Panc1 (cell line): ENCODE data around the gene PHKA2. TPM values are rescaled to one million over a fixed set of nuclear protein-coding genes. Genes with fewer than 3 reads are reported as not detected.

Experiments
- ATAC-seq: fragments of 200-7000 bp; cut with Tn5 transposase; 2 replicates; pipeline ENCODE4 v1.9.1; 2020; ENCODE audit warnings: mild to moderate bottlenecking, moderate library complexity
- BruUV-seq: library from RNA; stranded (reverse); fragments of 400-500 nt; replicated peaks from 2 replicates; lab custom pipeline; 2021; lab: Mats Ljungman, UMichigan
- CTCF ChIA-PET: fragments of 300-600 bp; sonication (Branson Sonifier 250); formaldehyde crosslinking; loops from one replicate; lab custom pipeline; 2022; ENCODE audit warnings: antibody characterized with exemption; lab: Charles Lee
- POLR2A ChIA-PET: fragments of 300-600 bp; sonication (Branson Sonifier 250); formaldehyde crosslinking; loops from one replicate; lab custom pipeline; 2022; ENCODE audit warnings: antibody characterized with exemption; lab: Charles Lee
- DNase-seq: peaks from one replicate; pipeline ENCODE4 v3.0.0-alpha.2; 2010; ENCODE audit warnings: low read depth, low spot score
- H3K27ac ChIP-seq: 2 replicates; pipeline ENCODE4 v1.5.1; 2011; ENCODE audit warnings: mild to moderate bottlenecking, low read length, inconsistent platforms
- H3K27me3 ChIP-seq: fragments of 200-500 bp; sonication (Bioruptor generic); 2 replicates; pipeline ENCODE4 v1.6.0; 2014; ENCODE audit warnings: low read length, inconsistent platforms; ENCODE audit not compliant: control insufficient read depth, insufficient read depth
- H3K36me3 ChIP-seq: fragments of 200-500 bp; sonication (Bioruptor generic); 2 replicates; pipeline ENCODE4 v1.5.1; 2014; ENCODE audit warnings: inconsistent platforms, mild to moderate bottlenecking, low read length, moderate library complexity; ENCODE audit not compliant: control insufficient read depth, insufficient read depth
- H3K4me1 ChIP-seq: 2 replicates; pipeline ENCODE4 v1.5.1; 2011; ENCODE audit warnings: inconsistent platforms, mild to moderate bottlenecking, low read length, moderate library complexity; ENCODE audit not compliant: control insufficient read depth, insufficient read depth
- H3K4me3 ChIP-seq, 2 experiments: 2 replicates each; pipeline ENCODE4 v1.5.1; 2011 to 2012; ENCODE audit warnings: low read depth in 2 of 2, low read length in 2 of 2, mild to moderate bottlenecking in 2 of 2, inconsistent platforms in 1 of 2, moderate library complexity in 1 of 2
- H3K9me3 ChIP-seq: fragments of 200-500 bp; sonication (Bioruptor generic); 2 replicates; pipeline ENCODE4 v1.5.1; 2014; ENCODE audit warnings: low read depth, mild to moderate bottlenecking, inconsistent platforms, low read length, moderate library complexity; ENCODE audit not compliant: control insufficient read depth, insufficient read depth
- CTCF ChIP-seq: fragments of 450-650 bp; IDR thresholded peaks from 2 replicates; pipeline ENCODE4 v1.5.1; 2017; ENCODE audit warnings: mild to moderate bottlenecking
- POLR2AphosphoS5 ChIP-seq: IDR thresholded peaks from 2 replicates; pipeline ENCODE4 v1.6.1; 2012; ENCODE audit warnings: mild to moderate bottlenecking, low read depth, low read length, moderate library complexity
- REST ChIP-seq, 2 experiments: IDR thresholded peaks; 2 replicates each; pipeline ENCODE4 v1.6.1; 2011 to 2012; ENCODE audit warnings: low read depth in 2 of 2, control low read depth in 1 of 2, low read length in 1 of 2, mild to moderate bottlenecking in 1 of 2, moderate library complexity in 1 of 2; ENCODE audit not compliant: insufficient read depth in 1 of 2
- SIN3A ChIP-seq: IDR thresholded peaks from 2 replicates; pipeline ENCODE4 v1.6.1; 2012; ENCODE audit warnings: low read depth, mild to moderate bottlenecking, low read length, moderate library complexity, borderline replicate concordance; ENCODE audit not compliant: insufficient read depth
- TCF7L2 ChIP-seq: IDR thresholded peaks from 2 replicates; pipeline ENCODE4 v1.6.1; 2011; ENCODE audit warnings: mild to moderate bottlenecking, low read depth, low read length, inconsistent platforms
- in situ Hi-C: cut with HindIII; loops from 2 replicates; pipeline ENCODE4 v1.10.0; 2016; ENCODE audit warnings: low sequenced_read_pairs, low pct_unique_long_range_greater_than_20kb
- intact Hi-C: fragments of 100-400 bp; cut with micrococcal nuclease; formaldehyde crosslinking; loops from one replicate; pipeline ENCODE4 v1.10.0; 2022; ENCODE audit not compliant: unreplicated experiment
- total RNA-seq: library from RNA; stranded (reverse); gene quantifications from one replicate; pipeline ENCODE4 v1.2.1, GENCODE V29; 2021; ENCODE audit not compliant: unreplicated experiment

Gene PHKA2
- total RNA-seq, 1 experiment from 2014 or later = 20.6 TPM

- Histone ChIP-seq H3K27me3 (no peaks in the 10 kb centered on the region), H3K4me3 (no peak overlapping the region), H3K36me3 (no peaks in the 10 kb centered on the region), H3K9me3 (no peaks in the 10 kb centered on the region), H3K4me1 (no peaks in the 10 kb centered on the region), H3K27ac (no peak overlapping the region)
- in situ Hi-C loops = no loop called here
- CTCF ChIA-PET = no interaction called here
- ATAC-seq = no peak
- POLR2A ChIA-PET = no interaction called here
- intact Hi-C loops = no loop called here
- TF ChIP-seq SIN3A (no peak), REST (IDR thresholded peaks at IDR 0.05; ENCODE audit: insufficient read depth in 1 of 2, low read depth in 2 of 2, low read length in 1 of 2) (no peak), TCF7L2 (no peak), CTCF (no peak), POLR2AphosphoS5 (no peak)
- BruUV-seq = no TSS peak
- no peak for DNase-seq
Measured at GRCh38 chrX:18974993-18975392, 8.9 kb downstream of the PHKA2 start.

- no peak for TF ChIP-seq SIN3A
- no peak for TF ChIP-seq TCF7L2
- no peak for TF ChIP-seq CTCF
- no peak for TF ChIP-seq POLR2AphosphoS5
- no peak for TF ChIP-seq REST (IDR thresholded peaks at IDR 0.05; ENCODE audit: insufficient read depth in 1 of 2, low read depth in 2 of 2, low read length in 1 of 2)
Measured at GRCh38 chrX:18973527-18974192, 10.3 kb downstream of the PHKA2 start.

More at GRCh38 chrX:18973527-18974192, 10.3 kb downstream of the PHKA2 start:
- Histone ChIP-seq H3K36me3 (no peaks in the 10 kb centered on the region), H3K27ac (no peak overlapping the region), H3K9me3 (no peaks in the 10 kb centered on the region), H3K27me3 (no peaks in the 10 kb centered on the region), H3K4me3 (no peak overlapping the region), H3K4me1 (no peaks in the 10 kb centered on the region)
- in situ Hi-C loops (no loop called here), intact Hi-C loops (no loop called here)
- CTCF ChIA-PET = no interaction called here
- POLR2A ChIA-PET = interaction anchor here (0.6 kb wide), 1 partner anchor 10 kb away, joined by 3 read pairs; the partner anchor contains the start of gene PHKA2
- BruUV-seq = no TSS peak
- DNase-seq = no peak
- no peak for ATAC-seq
